NOMO-1 treated with DMSO at 0.1 percent for 48 hours (cell line): ENCODE measurements around the gene GDPGP1.

Source experiments
- DNase-seq: peaks from one replicate; lab custom pipeline; 2025; ENCODE audit not compliant: unreplicated experiment; lab: John Stamatoyannopoulos, UW

Gene GDPGP1

GRCh38 chr15:90294601-90295269 lies 60.7 kb downstream of the GDPGP1 start:
- DNase-seq: no peak

DNA sequence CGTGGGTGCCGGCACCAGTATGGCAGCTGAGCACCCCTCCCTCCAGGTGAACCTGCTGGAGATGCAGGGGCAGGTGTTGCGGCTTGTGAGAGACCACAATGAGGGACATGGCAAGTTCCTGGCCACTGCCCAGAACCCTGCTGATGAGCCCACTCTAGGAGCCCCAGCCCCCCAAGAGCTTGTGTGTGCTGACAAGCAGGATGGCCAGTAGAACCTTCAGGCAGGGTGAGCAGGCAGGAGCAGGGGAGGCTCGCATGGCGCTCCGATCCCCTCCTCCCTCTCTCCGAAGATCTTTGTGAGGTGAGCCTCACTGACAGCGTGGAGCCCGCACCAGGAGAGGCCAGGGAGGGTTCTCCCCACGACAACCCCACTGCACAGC lies 61.2 kb downstream of the GDPGP1 start:
- no peak for DNase-seq
